ENCODE data around the gene MRAS. TPM values are rescaled to one million over a fixed set of nuclear protein-coding genes. Genes with fewer than 3 reads are reported as not detected.

The MRAS gene
- total RNA-seq, 4 donors from 2014 or later = 31.8 to 58.1 (median 51.8) TPM

DNA sequence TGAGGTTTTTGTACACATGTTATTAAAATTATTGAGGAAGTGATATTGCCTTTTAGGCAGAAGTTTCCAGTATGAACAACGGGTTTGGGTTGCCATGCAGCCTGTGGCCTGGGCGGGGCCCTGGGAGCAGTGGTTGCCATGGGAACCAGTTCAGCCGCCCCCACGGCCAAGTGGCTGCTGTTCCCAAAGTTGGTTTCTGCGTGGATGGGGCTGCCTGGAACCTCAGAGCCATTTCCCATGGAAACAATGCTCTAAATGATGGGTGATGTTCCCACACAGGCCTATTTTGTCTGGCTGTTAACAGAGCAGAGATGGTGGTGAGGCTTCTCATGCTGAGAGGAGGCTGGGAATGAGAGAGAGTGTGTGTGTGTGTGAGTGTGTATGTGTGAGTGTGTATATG lies 19.5 kb downstream of the MRAS start:
- no CpG with 5 or more reads among the region's 5 CpGs for WGBS, 2 donors (ENCODE audit: low coverage in 1 of 2)
- peak; percentile 47 for ATAC-seq

GRCh38 chr3:138369151-138369900 lies 20.9 kb downstream of the MRAS start:
- 66 to 79% methylated on average over 5 to 6 of the region's 8 CpGs for WGBS, 2 donors (ENCODE audit: low coverage in 1 of 2)
- Histone ChIP-seq H3K27ac (no peak overlapping the region), H3K4me3 (no peak overlapping the region), H3K4me1 (peaks cover 0 to 52% (median 7%) of the 10 kb centered on the region in 3 donors), H3K27me3 (no peaks in the 10 kb centered on the region), H3K36me3 (peaks cover 0 to 13% of the 10 kb centered on the region in 2 donors), H3K9me3 (no peaks in the 10 kb centered on the region)
- TF ChIP-seq POLR2AphosphoS5 (IDR thresholded peaks at IDR 0.05) (no peak), POLR2A (IDR thresholded peaks at IDR 0.05) (no peak), EP300 (IDR thresholded peaks at IDR 0.05) (no peak), CTCF (IDR thresholded peaks at IDR 0.05) (no peak)
- ATAC-seq = no peak

More for the DNA sequence above, 19.5 kb downstream of the MRAS start:
- TF ChIP-seq POLR2A (IDR thresholded peaks at IDR 0.05) (no peak), EP300 (IDR thresholded peaks at IDR 0.05) (no peak), POLR2AphosphoS5 (IDR thresholded peaks at IDR 0.05) (no peak), CTCF (IDR thresholded peaks at IDR 0.05) (no peak)
- H3K4me3 ChIP-seq = no peak overlapping the region
- peaks cover 0 to 1% of the 10 kb centered on the region in 2 donors for H3K36me3 ChIP-seq
- H3K9me3 ChIP-seq = no peaks in the 10 kb centered on the region
- H3K4me1 ChIP-seq = peaks cover 0 to 52% (median 7%) of the 10 kb centered on the region in 3 donors
- no peak overlapping the region for H3K27ac ChIP-seq
- no peaks in the 10 kb centered on the region for H3K27me3 ChIP-seq

DNA sequence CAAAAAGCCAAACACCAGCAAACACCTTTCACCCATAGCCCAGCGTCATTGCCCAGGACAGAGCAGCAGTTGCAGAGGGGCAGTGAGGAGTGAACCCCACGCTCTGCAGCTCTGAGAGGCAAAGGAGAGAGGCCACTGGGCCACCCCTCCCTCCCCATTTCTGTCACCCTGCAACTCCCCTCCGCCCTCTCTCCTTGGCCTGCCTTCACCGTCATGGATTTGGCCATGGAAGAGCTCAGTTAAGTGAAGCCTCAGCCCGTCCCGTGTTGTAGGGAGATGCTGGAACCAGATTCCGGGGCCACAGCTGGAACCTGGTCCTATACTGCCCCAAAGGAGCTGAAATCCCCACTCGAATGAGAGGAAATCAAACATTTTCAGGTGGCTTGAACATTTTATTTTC lies 21.9 kb downstream of the MRAS start:
- Histone ChIP-seq H3K4me3 (no peak overlapping the region), H3K27ac (no peak overlapping the region), H3K4me1 (peaks cover 0 to 50% (median 7%) of the 10 kb centered on the region in 3 donors), H3K36me3 (peaks cover 0 to 19% of the 10 kb centered on the region in 2 donors), H3K9me3 (no peaks in the 10 kb centered on the region), H3K27me3 (no peaks in the 10 kb centered on the region)
- WGBS, 2 donors (ENCODE audit: low coverage in 1 of 2) = 50 to 70% methylated on average over 2 to 6 of the region's 8 CpGs
- TF ChIP-seq POLR2AphosphoS5 (IDR thresholded peaks at IDR 0.05) = no peak
- TF ChIP-seq POLR2A (IDR thresholded peaks at IDR 0.05) = no peak
- TF ChIP-seq CTCF (IDR thresholded peaks at IDR 0.05) = no peak
- TF ChIP-seq EP300 (IDR thresholded peaks at IDR 0.05) = no peak
- ATAC-seq = no peak

DNA sequence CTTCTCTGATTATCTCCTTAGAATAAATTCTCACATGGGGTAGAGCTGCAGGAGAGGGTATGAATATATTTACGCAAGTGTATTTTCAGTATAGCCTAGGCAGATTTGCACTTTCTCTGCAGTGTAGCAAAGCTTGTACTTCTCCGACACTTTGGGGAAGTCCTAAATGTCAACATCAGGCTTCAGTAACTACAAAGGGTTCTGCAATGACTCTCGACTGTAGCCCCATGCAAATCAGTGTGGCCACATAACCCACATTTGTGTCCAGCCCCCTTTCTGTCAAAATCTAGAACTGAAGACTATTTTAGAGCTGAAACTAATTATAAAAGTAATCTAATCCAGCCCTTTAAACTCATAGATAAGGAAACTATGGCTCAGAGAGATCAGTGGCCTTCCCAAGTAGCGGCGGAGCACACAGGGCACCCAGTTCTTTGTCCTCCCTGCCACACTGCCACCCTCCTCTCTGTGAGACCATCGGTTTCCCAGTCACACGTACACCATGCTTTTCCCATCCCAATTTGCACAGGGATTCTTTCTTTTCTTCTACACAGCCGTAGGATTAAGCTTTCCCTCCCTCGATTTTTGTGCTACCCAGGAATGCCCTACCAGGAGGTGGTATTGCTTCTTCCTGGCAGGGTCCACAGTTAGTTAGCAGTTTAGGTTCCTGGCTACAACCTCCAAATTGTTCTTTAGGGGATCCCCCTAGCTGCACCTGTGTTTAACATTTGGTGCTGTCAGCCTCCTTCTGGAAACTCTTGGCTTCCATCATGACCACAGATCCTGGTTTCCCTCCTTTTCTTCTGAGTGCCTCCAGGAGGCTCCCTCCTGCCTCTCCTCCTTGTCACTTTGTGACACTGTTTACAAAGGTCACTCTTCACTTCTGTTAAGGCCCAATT lies 22.9 kb downstream of the MRAS start:
- H3K27me3 ChIP-seq = no peaks in the 10 kb centered on the region
- H3K4me3 ChIP-seq = no peak overlapping the region
- H3K4me1 ChIP-seq = peaks cover 0 to 44% (median 4%) of the 10 kb centered on the region in 3 donors
- no peak overlapping the region for H3K27ac ChIP-seq
- peaks cover 0 to 19% of the 10 kb centered on the region in 2 donors for H3K36me3 ChIP-seq
- no peaks in the 10 kb centered on the region for H3K9me3 ChIP-seq
- ATAC-seq = no peak
- 80 to 87% methylated on average over 3 to 8 of the region's 9 CpGs for WGBS, 2 donors (ENCODE audit: low coverage in 1 of 2)
- no peak for TF ChIP-seq CTCF (IDR thresholded peaks at IDR 0.05)
- TF ChIP-seq POLR2AphosphoS5 (IDR thresholded peaks at IDR 0.05) = no peak
- no peak for TF ChIP-seq POLR2A (IDR thresholded peaks at IDR 0.05)
- TF ChIP-seq EP300 (IDR thresholded peaks at IDR 0.05) = no peak

All from gastroesophageal sphincter (tissue), 4 donors.